PC-3 (cell line): Measurements from ENCODE around the gene UGT1A9.

Source experiments
- CTCF ChIP-seq: fragments of 300-600 bp; sonication (generic); conservative IDR thresholded peaks from 2 replicates; pipeline ENCODE4 v1.5.1; 2017; ENCODE audit warnings: antibody characterized with exemption, low read depth, mild to moderate bottlenecking, low read length
- EZH2 ChIP-seq: fragments of 300-600 bp; sonication (generic); IDR thresholded peaks from one replicate; pipeline ENCODE4 v1.6.1; 2017; ENCODE audit warnings: antibody characterized with exemption, mild to moderate bottlenecking, low read length; ENCODE audit not compliant: unreplicated experiment
- EZH2phosphoT487 ChIP-seq: fragments of 300-600 bp; sonication (generic); IDR thresholded peaks from 2 replicates; pipeline ENCODE4 v1.6.1; 2018; ENCODE audit warnings: mild to moderate bottlenecking, antibody characterized with exemption, low read length, borderline replicate concordance

GRCh38 chr2:233712611-233713261, 41.0 kb downstream of the UGT1A9 start, which contains the start of gene UGT1A5:
- no peak for TF ChIP-seq CTCF
- no peak for TF ChIP-seq EZH2
- TF ChIP-seq EZH2phosphoT487 = no peak
